22Rv1 (cell line): ENCODE results near the gene HOXD13.

ENCODE experiments used
- CTCF ChIP-seq: fragments of 450-650 bp; IDR thresholded peaks from 2 replicates; pipeline ENCODE4 v1.5.1; 2017; ENCODE audit warnings: mild to moderate bottlenecking
- ZFX ChIP-seq: fragments of 450-650 bp; IDR thresholded peaks from 2 replicates; pipeline ENCODE4 v1.6.1; 2017; ENCODE audit warnings: antibody characterized with exemption, borderline replicate concordance

GRCh38 chr2:176095421-176095820 lies 2.9 kb downstream of the HOXD13 start:
- TF ChIP-seq CTCF (no peak), ZFX (no peak)
